Neural cell (in vitro differentiated cells): ENCODE measurements around the gene MOB3B. TPM values are rescaled to one million over a fixed set of nuclear protein-coding genes. Genes with fewer than 3 reads are reported as not detected.

Experiments used
- H2AFZ ChIP-seq: fragments of 200-600, 300-800 bp; sonication (generic), shearing (Covaris generic); 2 replicates; pipeline ENCODE4 v1.6.0; 2014; ENCODE audit warnings: low read depth, mild to moderate bottlenecking, antibody characterized with exemption, low read length, moderate library complexity
- H3F3A ChIP-seq: fragments of 200-600 bp; shearing (Covaris generic); 2 replicates; pipeline ENCODE4 v1.6.1; 2016; ENCODE audit warnings: mild to moderate bottlenecking, moderate library complexity, mixed read lengths, antibody characterized with exemption, low read length; ENCODE audit not compliant: insufficient read depth, poor library complexity, severe bottlenecking
- H3K27ac ChIP-seq: fragments of 200-600, 300-800 bp; sonication (generic), shearing (Covaris generic); 2 replicates; pipeline ENCODE4 v1.5.1; 2014; ENCODE audit warnings: mild to moderate bottlenecking, low read length, moderate library complexity
- H3K27me3 ChIP-seq: fragments of 300-800, 200-600 bp; sonication (generic), shearing (Covaris generic); 2 replicates; pipeline ENCODE4 v1.6.0; 2014; ENCODE audit warnings: mild to moderate bottlenecking, low read depth, low read length, moderate library complexity; ENCODE audit not compliant: insufficient read depth
- H3K36me3 ChIP-seq: fragments of 300-800, 200-600 bp; sonication (generic), shearing (Covaris generic); 2 replicates; pipeline ENCODE4 v1.5.1; 2014; ENCODE audit warnings: mild to moderate bottlenecking, antibody characterized with exemption, low read length, moderate library complexity; ENCODE audit not compliant: insufficient read depth
- H3K4me2 ChIP-seq: fragments of 300-800, 200-600 bp; sonication (generic), shearing (Covaris generic); 2 replicates; pipeline ENCODE4 v1.6.0; 2014; ENCODE audit warnings: mild to moderate bottlenecking, low read length
- H3K4me3 ChIP-seq: fragments of 300-800, 200-600 bp; sonication (generic), shearing (Covaris generic); 2 replicates; pipeline ENCODE4 v1.5.1; 2014; ENCODE audit warnings: mild to moderate bottlenecking, low read length, moderate library complexity
- H3K79me2 ChIP-seq: fragments of 200-600 bp; shearing (Covaris generic); replicated peaks from 2 replicates; pipeline ENCODE4 v1.6.0; 2014; ENCODE audit warnings: mild to moderate bottlenecking, low read length, moderate library complexity; ENCODE audit not compliant: insufficient read depth
- H3K9ac ChIP-seq: fragments of 300-800, 200-600 bp; sonication (generic), shearing (Covaris generic); 2 replicates; pipeline ENCODE4 v1.6.1; 2016; ENCODE audit warnings: mild to moderate bottlenecking, low read length, mixed read lengths
- H3K9me2 ChIP-seq: fragments of 200-600 bp; shearing (Covaris generic); 2 replicates; pipeline ENCODE4 v1.6.1; 2016; ENCODE audit warnings: mild to moderate bottlenecking, low read length, mixed read lengths; ENCODE audit not compliant: insufficient read depth
- H3K9me3 ChIP-seq: fragments of 200-600, 300-800 bp; sonication (generic), shearing (Covaris generic); 2 replicates; pipeline ENCODE4 v1.6.1; 2016; ENCODE audit warnings: mild to moderate bottlenecking, mixed run types, low read length, moderate library complexity, mixed read lengths
- H4K20me1 ChIP-seq: fragments of 200-600 bp; shearing (Covaris generic); 2 replicates; pipeline ENCODE4 v1.6.1; 2016; ENCODE audit warnings: mild to moderate bottlenecking, mixed run types; ENCODE audit not compliant: insufficient read depth
- EP300 ChIP-seq: fragments of 450-650 bp; conservative IDR thresholded peaks from 2 replicates; pipeline ENCODE4 v1.6.1; 2014; ENCODE audit warnings: antibody characterized with exemption, mild to moderate bottlenecking, moderate library complexity; ENCODE audit not compliant: poor library complexity, severe bottlenecking
- EZH2 ChIP-seq: fragments of 200-600, 300-800 bp; shearing (Covaris generic), sonication (generic); IDR thresholded peaks from 2 replicates; pipeline ENCODE4 v1.6.1; 2014; ENCODE audit warnings: antibody characterized with exemption, low read length, borderline replicate concordance, mild to moderate bottlenecking; ENCODE audit not compliant: insufficient read depth, poor library complexity, severe bottlenecking
- MXI1 ChIP-seq: fragments of 450-650 bp; conservative IDR thresholded peaks from 2 replicates; pipeline ENCODE4 v1.6.1; 2014; ENCODE audit warnings: antibody characterized with exemption, mild to moderate bottlenecking; ENCODE audit not compliant: poor library complexity, severe bottlenecking
- POLR2AphosphoS5 ChIP-seq: IDR thresholded peaks from 2 replicates; pipeline ENCODE4 v1.6.1; 2012
- RAD21 ChIP-seq: fragments of 450-650 bp; conservative IDR thresholded peaks from 2 replicates; pipeline ENCODE4 v1.6.1; 2014; ENCODE audit warnings: antibody characterized with exemption, mild to moderate bottlenecking, moderate library complexity
- SMC3 ChIP-seq: fragments of 450-650 bp; conservative IDR thresholded peaks from 2 replicates; pipeline ENCODE4 v1.6.1; 2014; ENCODE audit warnings: antibody characterized with exemption, mild to moderate bottlenecking, moderate library complexity; ENCODE audit not compliant: poor library complexity
- TAF1 ChIP-seq: IDR thresholded peaks from 2 replicates; pipeline ENCODE4 v1.6.1; 2012; ENCODE audit warnings: low read depth
- polyA plus RNA-seq: library from polyadenylated mRNA; depleted of rRNA; stranded (reverse); fragments of >200 nt; gene quantifications from 2 replicates; pipeline ENCODE4 v1.2.3, GENCODE V29; 2014
- TF ChIP-seq, protein P1 (sequence below): IDR thresholded peaks from 2 replicates; pipeline ENCODE4 v1.6.1; 2012; ENCODE audit warnings: borderline replicate concordance
- TF ChIP-seq, protein P2 (sequence below): fragments of 450-650 bp; IDR thresholded peaks from 2 replicates; pipeline ENCODE4 v1.5.1; 2014; ENCODE audit warnings: antibody characterized with exemption, mild to moderate bottlenecking, moderate library complexity; ENCODE audit not compliant: poor library complexity, severe bottlenecking

MOB3B gene
- polyA plus RNA-seq, 1 donor from 2014 or later = 1.8 TPM

- no peak overlapping the region for H3K9ac ChIP-seq
- H3K4me3 ChIP-seq = no peak overlapping the region
- no peak overlapping the region for H3K27ac ChIP-seq
- no peaks in the 10 kb centered on the region for H3K9me2 ChIP-seq
- no peaks in the 10 kb centered on the region for H3K36me3 ChIP-seq
- no peaks in the 10 kb centered on the region for H4K20me1 ChIP-seq
- no peak overlapping the region for H2AFZ ChIP-seq
- H3K79me2 ChIP-seq = no peaks in the 10 kb centered on the region
- TF ChIP-seq, protein P1, sequence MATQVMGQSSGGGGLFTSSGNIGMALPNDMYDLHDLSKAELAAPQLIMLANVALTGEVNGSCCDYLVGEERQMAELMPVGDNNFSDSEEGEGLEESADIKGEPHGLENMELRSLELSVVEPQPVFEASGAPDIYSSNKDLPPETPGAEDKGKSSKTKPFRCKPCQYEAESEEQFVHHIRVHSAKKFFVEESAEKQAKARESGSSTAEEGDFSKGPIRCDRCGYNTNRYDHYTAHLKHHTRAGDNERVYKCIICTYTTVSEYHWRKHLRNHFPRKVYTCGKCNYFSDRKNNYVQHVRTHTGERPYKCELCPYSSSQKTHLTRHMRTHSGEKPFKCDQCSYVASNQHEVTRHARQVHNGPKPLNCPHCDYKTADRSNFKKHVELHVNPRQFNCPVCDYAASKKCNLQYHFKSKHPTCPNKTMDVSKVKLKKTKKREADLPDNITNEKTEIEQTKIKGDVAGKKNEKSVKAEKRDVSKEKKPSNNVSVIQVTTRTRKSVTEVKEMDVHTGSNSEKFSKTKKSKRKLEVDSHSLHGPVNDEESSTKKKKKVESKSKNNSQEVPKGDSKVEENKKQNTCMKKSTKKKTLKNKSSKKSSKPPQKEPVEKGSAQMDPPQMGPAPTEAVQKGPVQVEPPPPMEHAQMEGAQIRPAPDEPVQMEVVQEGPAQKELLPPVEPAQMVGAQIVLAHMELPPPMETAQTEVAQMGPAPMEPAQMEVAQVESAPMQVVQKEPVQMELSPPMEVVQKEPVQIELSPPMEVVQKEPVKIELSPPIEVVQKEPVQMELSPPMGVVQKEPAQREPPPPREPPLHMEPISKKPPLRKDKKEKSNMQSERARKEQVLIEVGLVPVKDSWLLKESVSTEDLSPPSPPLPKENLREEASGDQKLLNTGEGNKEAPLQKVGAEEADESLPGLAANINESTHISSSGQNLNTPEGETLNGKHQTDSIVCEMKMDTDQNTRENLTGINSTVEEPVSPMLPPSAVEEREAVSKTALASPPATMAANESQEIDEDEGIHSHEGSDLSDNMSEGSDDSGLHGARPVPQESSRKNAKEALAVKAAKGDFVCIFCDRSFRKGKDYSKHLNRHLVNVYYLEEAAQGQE = no peak
- TF ChIP-seq POLR2AphosphoS5 = no peak
- no peak for TF ChIP-seq RAD21
- TF ChIP-seq TAF1 = no peak
- no peak for TF ChIP-seq SMC3
- TF ChIP-seq, protein P2, sequence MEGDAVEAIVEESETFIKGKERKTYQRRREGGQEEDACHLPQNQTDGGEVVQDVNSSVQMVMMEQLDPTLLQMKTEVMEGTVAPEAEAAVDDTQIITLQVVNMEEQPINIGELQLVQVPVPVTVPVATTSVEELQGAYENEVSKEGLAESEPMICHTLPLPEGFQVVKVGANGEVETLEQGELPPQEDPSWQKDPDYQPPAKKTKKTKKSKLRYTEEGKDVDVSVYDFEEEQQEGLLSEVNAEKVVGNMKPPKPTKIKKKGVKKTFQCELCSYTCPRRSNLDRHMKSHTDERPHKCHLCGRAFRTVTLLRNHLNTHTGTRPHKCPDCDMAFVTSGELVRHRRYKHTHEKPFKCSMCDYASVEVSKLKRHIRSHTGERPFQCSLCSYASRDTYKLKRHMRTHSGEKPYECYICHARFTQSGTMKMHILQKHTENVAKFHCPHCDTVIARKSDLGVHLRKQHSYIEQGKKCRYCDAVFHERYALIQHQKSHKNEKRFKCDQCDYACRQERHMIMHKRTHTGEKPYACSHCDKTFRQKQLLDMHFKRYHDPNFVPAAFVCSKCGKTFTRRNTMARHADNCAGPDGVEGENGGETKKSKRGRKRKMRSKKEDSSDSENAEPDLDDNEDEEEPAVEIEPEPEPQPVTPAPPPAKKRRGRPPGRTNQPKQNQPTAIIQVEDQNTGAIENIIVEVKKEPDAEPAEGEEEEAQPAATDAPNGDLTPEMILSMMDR = no peak
- TF ChIP-seq MXI1 = no peak
- no peak for TF ChIP-seq EZH2
- H3K27me3 ChIP-seq = no peaks in the 10 kb centered on the region
- H3F3A ChIP-seq = no peaks in the 10 kb centered on the region
- no peaks in the 10 kb centered on the region for H3K9me3 ChIP-seq
- H3K4me2 ChIP-seq = no peak overlapping the region
Observed at GRCh38 chr9:27355166-27355565, 174.4 kb downstream of the MOB3B start.

GRCh38 chr9:27353474-27354229, 176.0 kb downstream of the MOB3B start:
- no peaks in the 10 kb centered on the region for H3K9me2 ChIP-seq
- H3K79me2 ChIP-seq = no peaks in the 10 kb centered on the region
- no peaks in the 10 kb centered on the region for H3K9me3 ChIP-seq
- H3K4me3 ChIP-seq = no peak overlapping the region
- no peak overlapping the region for H2AFZ ChIP-seq
- H3K27me3 ChIP-seq = no peaks in the 10 kb centered on the region
- no peak overlapping the region for H3K9ac ChIP-seq
- no peaks in the 10 kb centered on the region for H4K20me1 ChIP-seq
- H3K27ac ChIP-seq = no peak overlapping the region
- TF ChIP-seq, protein P2 = no peak
- TF ChIP-seq SMC3 (no peak), EP300 (no peak), RAD21 (no peak), POLR2AphosphoS5 (no peak), TAF1 (no peak), MXI1 (no peak), EZH2 (no peak)
- TF ChIP-seq, protein P1 = no peak
- H3K36me3 ChIP-seq = no peaks in the 10 kb centered on the region
- no peaks in the 10 kb centered on the region for H3F3A ChIP-seq
- no peak overlapping the region for H3K4me2 ChIP-seq
